Stimulated activated naive CD8-positive, alpha-beta T cell treated with anti-CD3 and anti-CD28 coated beads, Interleukin-15, amount 100 ng/mL, for 72 hours (primary cell): Measurements from ENCODE around the gene SLC6A12.

ENCODE experiments used
- ATAC-seq: fragments of 150-1000 bp; cut with Tn5 transposase; 2 replicates; pipeline ENCODE4 v1.10.0; 2021; ENCODE audit warnings: mild to moderate bottlenecking, moderate library complexity
- DNase-seq, 2 donors: peaks; one replicate each; pipeline ENCODE4 v3.0.0; 2021 to 2022
- H3K27ac Mint-ChIP-seq, 2 donors: one replicate each; pipeline ENCODE4 v1.8.0; 2022; ENCODE audit warnings: mild to moderate bottlenecking in 2 of 2, mixed read lengths in 2 of 2, moderate library complexity in 2 of 2
- H3K27me3 Mint-ChIP-seq: one replicate; pipeline ENCODE4 v1.8.0; 2022; ENCODE audit warnings: mixed read lengths
- H3K4me1 Mint-ChIP-seq: one replicate; pipeline ENCODE4 v1.8.0; 2022; ENCODE audit warnings: mild to moderate bottlenecking, mixed read lengths
- H3K4me3 Mint-ChIP-seq, 2 donors: one replicate each; pipeline ENCODE4 v1.8.0; 2022; ENCODE audit warnings: mild to moderate bottlenecking in 2 of 2, mixed read lengths in 2 of 2, moderate library complexity in 1 of 2
- H3K9me3 Mint-ChIP-seq, 2 donors: one replicate each; pipeline ENCODE4 v1.8.0; 2022; ENCODE audit warnings: mixed read lengths in 2 of 2

SLC6A12 gene

DNA sequence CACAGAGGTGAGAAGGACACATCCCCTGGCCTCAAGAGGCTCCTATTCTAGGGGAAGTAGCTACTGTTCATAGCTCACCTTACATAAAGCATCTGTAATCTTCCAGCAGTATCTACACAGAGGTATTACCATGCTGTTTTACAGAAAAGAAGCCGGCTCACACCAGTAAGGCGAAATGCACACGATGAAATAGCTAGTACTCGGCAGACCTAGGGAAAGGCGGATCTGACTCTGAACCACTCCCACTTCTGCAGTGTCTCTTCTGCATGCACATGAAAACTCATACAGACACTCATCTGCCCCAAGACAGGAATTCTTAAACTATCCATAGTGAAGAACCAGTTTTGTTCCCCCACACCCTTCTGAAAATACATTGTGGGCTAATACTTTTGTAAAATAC lies 73.8 kb downstream of the SLC6A12 start:
- ATAC-seq (no peak), DNase-seq (no peak)
- Mint-ChIP-seq H3K4me3 (no peak overlapping the region), H3K27ac (no peak overlapping the region), H3K27me3 (peaks cover 41% of the 10 kb centered on the region), H3K4me1 (peaks cover 23% of the 10 kb centered on the region), H3K9me3 (no peaks in the 10 kb centered on the region)
